ENCODE data around the gene TAF4.

The TAF4 gene

DNA sequence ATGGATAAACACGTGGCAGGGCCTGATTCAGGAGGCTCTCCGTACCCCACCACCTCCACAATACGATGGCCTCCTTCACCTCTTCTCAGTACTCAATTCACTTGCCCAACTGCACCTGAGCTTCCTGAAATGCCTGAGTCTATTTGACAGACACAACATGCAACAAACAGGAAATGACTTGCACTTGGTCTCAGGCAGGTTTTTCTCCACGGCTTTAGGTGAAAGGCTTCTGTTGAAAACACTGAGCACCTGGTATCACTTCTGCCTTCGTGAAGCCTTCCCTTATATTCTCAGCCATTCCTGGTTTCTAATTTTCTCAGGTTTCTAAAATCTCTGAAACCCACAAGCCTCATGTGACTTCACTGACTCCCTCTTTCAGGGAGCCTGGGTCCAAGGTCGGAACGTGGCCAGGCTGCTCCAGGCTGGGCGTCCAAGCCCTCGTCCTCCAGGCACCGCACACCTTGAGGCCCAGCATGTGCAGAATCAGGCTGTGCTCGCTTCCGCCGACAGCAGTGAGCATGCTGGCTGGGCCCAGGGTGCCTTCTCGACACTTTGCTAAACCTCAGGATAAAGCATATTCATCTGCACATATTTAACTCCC lies 34.7 kb downstream of the TAF4 start:
- TF ChIP-seq, protein P1, sequence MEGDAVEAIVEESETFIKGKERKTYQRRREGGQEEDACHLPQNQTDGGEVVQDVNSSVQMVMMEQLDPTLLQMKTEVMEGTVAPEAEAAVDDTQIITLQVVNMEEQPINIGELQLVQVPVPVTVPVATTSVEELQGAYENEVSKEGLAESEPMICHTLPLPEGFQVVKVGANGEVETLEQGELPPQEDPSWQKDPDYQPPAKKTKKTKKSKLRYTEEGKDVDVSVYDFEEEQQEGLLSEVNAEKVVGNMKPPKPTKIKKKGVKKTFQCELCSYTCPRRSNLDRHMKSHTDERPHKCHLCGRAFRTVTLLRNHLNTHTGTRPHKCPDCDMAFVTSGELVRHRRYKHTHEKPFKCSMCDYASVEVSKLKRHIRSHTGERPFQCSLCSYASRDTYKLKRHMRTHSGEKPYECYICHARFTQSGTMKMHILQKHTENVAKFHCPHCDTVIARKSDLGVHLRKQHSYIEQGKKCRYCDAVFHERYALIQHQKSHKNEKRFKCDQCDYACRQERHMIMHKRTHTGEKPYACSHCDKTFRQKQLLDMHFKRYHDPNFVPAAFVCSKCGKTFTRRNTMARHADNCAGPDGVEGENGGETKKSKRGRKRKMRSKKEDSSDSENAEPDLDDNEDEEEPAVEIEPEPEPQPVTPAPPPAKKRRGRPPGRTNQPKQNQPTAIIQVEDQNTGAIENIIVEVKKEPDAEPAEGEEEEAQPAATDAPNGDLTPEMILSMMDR (IDR thresholded peaks at IDR 0.05; ENCODE audit: insufficient read depth, low read depth, low read length, missing control alignments) = no peak
- H3K4me3 ChIP-seq (ENCODE audit: low read length) = no peak overlapping the region
- DNase-seq (ENCODE audit: low read depth) = peak; percentile 74

DNA sequence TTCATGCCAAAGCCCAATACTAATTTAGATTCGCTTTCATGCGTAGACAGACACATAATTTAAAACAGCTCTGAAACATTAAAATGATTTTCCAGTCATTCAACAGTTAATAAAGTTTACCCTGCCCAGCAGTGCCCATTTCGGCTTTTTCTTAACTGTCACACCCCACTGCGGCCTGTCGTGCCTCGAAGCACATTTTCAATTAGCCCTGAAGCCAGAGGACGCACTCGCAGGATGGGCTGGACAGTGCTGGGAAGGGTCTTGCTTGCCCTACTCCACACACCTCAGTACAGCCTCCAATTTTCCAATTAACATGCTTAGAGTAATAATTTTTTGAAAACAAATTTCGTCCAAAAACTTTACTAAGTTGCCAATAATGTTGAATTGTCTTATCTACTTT lies 35.3 kb downstream of the TAF4 start:
- no peak overlapping the region for H3K4me3 ChIP-seq (ENCODE audit: low read length)
- TF ChIP-seq, protein P1 (IDR thresholded peaks at IDR 0.05; ENCODE audit: insufficient read depth, low read depth, low read length, missing control alignments) = no peak
- DNase-seq (ENCODE audit: low read depth) = no peak

DNA sequence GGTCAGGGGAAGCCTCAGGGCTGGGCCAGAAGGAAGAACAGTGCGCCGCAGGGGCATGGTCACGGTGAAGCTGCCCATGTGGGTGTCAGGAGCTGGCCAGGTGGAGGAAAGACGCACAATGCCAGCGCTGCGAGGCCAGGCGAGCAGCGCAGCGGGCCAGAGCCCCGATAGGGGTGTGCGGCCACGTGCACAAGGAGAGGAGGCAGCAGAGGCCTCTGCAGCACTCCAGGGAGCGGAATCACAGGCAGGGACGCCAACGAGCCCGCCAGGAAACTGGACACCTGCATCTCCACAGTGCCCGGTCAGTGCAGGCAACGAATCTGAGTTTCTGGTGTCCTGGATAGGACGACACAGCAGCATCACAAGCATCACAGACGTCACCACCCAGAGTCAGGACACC lies 35.7 kb downstream of the TAF4 start:
- DNase-seq (ENCODE audit: low read depth) = no peak
- H3K4me3 ChIP-seq (ENCODE audit: low read length) = no peak overlapping the region
- TF ChIP-seq, protein P1 (IDR thresholded peaks at IDR 0.05; ENCODE audit: insufficient read depth, low read depth, low read length, missing control alignments) = no peak

DNA sequence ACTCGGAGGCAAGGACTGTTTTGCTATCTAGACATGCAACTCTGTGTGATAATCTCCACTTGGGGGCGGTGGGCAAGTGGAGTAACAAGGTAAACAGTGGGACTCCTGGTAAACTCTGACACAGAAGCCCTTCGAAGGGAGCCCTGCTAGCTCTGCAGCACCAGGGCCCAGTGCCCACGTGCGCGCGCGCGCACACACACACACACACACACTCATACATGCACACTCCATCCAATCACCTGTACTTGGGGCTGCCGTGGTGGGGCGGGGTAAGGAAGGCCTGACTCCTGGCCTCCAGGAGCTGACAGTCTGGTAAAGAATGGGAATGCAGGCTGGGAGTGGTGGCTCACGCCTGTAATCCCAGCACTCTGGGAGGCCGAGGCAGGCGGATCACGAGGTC lies 36.4 kb downstream of the TAF4 start:
- no peak for DNase-seq (ENCODE audit: low read depth)
- TF ChIP-seq, protein P1 (IDR thresholded peaks at IDR 0.05; ENCODE audit: insufficient read depth, low read depth, low read length, missing control alignments) = no peak
- no peak overlapping the region for H3K4me3 ChIP-seq (ENCODE audit: low read length)

DNA sequence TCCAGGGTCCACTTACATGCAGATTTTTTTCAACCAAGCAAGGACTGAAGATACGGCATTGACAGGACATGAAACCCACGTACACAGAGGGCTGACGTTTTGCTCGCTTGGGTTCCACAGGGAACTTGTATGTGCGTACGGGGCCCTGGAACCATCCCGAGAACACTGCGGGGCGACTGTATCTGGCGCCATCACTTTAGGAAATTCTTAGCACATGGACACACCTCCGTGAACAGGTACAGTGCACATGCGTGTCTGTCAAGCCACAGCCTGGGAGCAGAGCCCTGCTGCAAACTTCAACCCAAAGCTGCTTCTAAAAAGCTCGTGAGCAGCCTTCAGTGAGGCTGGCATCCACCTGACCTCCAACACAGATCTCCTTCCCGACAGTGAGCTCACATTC lies 37.3 kb downstream of the TAF4 start:
- TF ChIP-seq, protein P1 (IDR thresholded peaks at IDR 0.05; ENCODE audit: insufficient read depth, low read depth, low read length, missing control alignments) = no peak
- DNase-seq (ENCODE audit: low read depth) = no peak
- no peak overlapping the region for H3K4me3 ChIP-seq (ENCODE audit: low read length)

DNA sequence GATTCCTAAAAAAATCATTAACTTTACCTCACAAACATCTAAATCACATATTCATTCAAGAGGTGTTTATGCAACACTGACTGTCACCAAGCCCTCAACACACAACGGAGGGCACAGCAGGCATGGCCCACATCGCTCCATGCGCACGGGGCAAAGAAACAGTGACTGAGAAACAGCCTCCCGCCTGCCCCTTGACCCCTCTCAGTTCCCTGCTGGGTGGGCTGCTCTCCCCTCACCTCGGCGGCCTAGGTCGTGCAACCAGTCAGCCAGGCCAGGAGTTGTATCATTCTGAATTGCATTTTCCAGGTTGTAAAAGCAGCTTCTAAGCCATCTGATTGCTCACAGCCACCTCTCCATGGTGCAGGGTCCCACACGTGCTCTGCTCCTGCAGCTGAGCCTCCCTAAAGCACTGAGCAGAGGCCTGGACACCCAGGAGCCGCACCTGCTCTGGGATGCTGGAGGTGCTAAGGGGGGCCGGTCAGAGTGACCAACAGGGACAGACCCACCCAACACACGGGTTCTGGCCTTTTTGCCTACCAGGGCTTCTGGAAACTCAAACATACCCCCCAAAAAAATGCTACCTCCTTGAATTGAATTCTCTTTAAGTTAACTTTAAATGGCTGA lies 37.9 kb downstream of the TAF4 start:
- DNase-seq (ENCODE audit: low read depth) = no peak
- TF ChIP-seq, protein P1 (IDR thresholded peaks at IDR 0.05; ENCODE audit: insufficient read depth, low read depth, low read length, missing control alignments) = no peak
- no peak overlapping the region for H3K4me3 ChIP-seq (ENCODE audit: low read length)

DNA sequence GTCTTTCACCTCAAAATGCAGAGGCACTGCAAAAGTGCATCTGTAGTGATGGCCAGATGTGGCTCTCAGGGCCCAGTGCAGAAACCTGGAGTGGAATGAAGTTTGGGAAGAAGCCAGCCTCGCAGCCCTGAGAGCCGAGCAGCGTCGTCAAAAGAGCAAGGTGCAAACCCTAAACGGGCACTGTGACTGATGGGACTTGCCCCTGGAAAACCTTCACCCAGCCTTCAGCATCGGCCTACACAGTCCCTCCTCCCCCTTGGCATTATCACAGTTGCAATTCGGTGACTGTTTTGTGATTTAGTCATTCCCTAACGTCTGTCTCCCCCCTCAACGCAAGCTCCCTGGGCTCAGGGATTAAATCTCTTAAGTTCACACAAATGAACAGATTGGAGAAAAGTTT lies 38.6 kb downstream of the TAF4 start:
- H3K4me3 ChIP-seq (ENCODE audit: low read length) = no peak overlapping the region
- no peak for DNase-seq (ENCODE audit: low read depth)
- TF ChIP-seq, protein P1 (IDR thresholded peaks at IDR 0.05; ENCODE audit: insufficient read depth, low read depth, low read length, missing control alignments) = no peak

Data from epithelial cell of esophagus (primary cell).